RWPE1 (cell line): Measurements from ENCODE around the gene RPS6KA3.

Source experiments
- CTCF ChIA-PET: fragments of 350-600 bp; sonication (Branson Sonifier 250); formaldehyde crosslinking; extraction: SDS; loops from one replicate; lab custom pipeline; 2021; lab: Yijun Ruan, JAX
- POLR2A ChIA-PET: fragments of 400-600 bp; formaldehyde crosslinking; extraction: SDS; loops from one replicate; lab custom pipeline; 2020; ENCODE audit warnings: antibody characterized with exemption; ENCODE audit not compliant: low non-redundant PET; lab: Yijun Ruan, JAX
- DNase-seq: peaks from one replicate; pipeline ENCODE4 v3.0.0; 2012; ENCODE audit warnings: low spot score
- H3K27ac ChIP-seq: fragments of 450-650 bp; 2 replicates; pipeline ENCODE4 v1.5.1; 2017
- CTCF ChIP-seq: fragments of 450-650 bp; conservative IDR thresholded peaks from 2 replicates; pipeline ENCODE4 v1.5.1; 2017; ENCODE audit warnings: low read depth, mild to moderate bottlenecking

RPS6KA3 gene

DNA sequence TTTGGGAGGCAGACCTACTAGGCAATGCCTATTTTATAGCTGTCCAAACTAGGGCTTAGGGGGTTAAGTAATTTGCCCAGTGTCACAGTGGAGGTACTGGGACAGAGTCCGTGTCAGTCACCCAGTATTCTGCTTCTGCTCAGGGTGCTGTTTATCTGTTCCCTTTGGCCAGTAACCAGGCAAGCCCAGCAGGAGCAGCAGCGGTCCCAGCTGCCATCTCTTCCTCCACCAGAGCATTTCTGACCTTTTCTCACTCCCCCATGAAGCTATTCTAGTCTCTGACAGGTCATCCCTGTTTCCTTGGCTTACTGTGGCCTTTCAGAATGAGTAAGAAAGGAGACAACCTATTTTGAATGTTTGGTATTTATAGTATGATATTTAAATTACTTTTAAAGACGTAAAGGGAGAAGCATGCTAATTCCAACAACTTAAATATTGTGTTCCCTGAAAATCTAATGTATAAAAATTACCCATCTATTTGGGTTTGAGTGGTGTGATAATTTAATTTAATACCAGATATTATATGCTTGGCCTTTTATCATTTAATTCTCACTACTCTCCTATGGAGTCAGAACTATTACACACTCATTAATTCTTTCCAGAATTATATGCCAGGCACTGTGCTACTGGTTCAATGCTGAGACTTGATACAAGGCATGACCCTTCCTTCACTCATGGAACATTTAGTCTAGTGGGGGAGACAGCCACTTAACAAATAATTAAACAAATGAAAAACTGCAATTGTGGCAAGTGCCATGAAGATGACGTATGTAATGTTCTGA is 60.6 kb downstream of the RPS6KA3 start:
- H3K27ac ChIP-seq: no peak overlapping the region
- no peak for DNase-seq
- ChIA-PET POLR2A (no interaction called here), CTCF (no interaction called here)
- TF ChIP-seq CTCF: no peak

- CTCF ChIA-PET: no interaction called here
- no peak for DNase-seq
- no peak overlapping the region for H3K27ac ChIP-seq
- no peak for TF ChIP-seq CTCF
- POLR2A ChIA-PET: no interaction called here
Measured at GRCh38 chrX:20204351-20204750, 62.4 kb downstream of the RPS6KA3 start.

GRCh38 chrX:20197641-20198210 is 69.0 kb downstream of the RPS6KA3 start:
- no peak for DNase-seq
- ChIA-PET CTCF (no interaction called here), POLR2A (no interaction called here)
- H3K27ac ChIP-seq: no peak overlapping the region
- TF ChIP-seq CTCF: no peak

DNA sequence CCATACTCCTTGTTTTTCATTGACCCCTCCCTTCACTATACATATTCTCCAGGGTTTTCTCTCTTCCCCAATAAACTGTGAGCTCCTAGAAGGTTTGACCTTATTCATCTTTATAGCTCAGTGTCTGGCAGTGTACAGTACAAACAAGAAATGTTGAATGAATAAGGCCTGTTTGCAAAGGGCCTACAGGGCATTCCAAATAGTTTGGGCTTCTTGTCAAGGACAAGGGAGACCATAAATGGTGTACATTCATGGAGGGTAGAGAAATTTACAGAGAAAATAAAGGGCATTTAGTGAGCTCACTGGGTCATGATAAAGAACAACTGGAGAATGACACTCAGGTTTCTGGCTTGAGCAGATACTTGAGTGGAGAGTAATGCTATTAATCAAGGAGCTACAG is 77.5 kb downstream of the RPS6KA3 start:
- CTCF ChIA-PET: no interaction called here
- no peak for TF ChIP-seq CTCF
- no peak for DNase-seq
- POLR2A ChIA-PET: no interaction called here
- no peak overlapping the region for H3K27ac ChIP-seq

DNA sequence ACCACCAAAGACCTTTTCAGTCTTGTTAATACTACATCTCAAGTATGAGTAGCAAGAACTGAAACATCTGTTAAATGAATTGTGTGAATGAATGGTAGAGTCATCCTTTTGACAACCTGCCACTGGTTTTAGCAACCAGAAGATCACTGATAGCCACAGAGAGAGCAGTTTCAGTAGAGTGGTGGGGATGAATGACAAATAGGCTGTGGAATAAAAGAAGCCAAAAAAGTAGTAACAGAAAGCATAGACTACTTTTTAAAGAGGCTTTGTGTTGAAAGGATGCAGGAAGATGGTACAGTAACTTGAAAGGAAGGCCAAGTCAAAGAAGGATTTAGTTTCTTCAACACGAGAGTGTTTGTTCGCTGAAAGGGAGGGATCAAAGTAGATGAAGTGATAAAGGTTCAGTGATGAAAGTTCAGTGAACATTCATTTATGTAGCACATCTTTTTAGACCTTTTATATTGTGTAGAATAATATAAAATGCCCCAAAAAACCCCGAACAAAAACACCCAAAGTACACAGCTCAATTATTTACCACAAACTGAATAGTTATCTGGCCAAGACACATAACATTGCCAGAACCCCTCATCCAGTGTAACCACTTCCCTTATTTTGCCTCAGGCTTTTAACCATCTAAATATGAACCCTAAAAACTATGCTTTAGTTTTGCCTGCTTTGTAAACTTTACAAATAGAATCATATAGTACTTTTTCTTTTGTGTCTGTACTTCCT is 84.9 kb downstream of the RPS6KA3 start:
- ChIA-PET POLR2A (interaction anchor here (0.6 kb wide), 1 partner anchor 20 kb away, joined by 3 read pairs; no protein-coding TSS in a partner anchor), CTCF (no interaction called here)
- DNase-seq: no peak
- no peak for TF ChIP-seq CTCF
- no peak overlapping the region for H3K27ac ChIP-seq

DNA sequence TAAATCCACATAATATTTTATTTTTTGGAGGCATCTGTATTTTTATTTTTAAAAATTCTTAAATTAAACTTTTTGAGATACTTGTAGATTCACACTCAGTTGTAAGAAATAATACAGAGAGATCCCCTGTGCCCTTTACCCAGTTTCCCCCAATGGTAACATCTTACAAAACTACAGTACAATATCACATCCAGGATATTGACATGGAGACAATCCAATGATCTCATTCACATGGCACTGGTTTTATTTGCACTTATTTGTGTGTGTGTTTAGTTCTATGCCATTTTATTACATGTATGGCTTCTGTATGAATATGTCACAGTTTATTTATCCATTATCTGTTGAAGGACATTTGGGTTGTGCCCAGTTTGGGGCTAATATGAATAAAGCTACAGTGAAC is 89.6 kb downstream of the RPS6KA3 start:
- ChIA-PET POLR2A (no interaction called here), CTCF (no interaction called here)
- TF ChIP-seq CTCF: no peak
- no peak overlapping the region for H3K27ac ChIP-seq
- no peak for DNase-seq
